ENCODE data around the gene OGG1.
"Not testable (repeated sequence)": the region's sequence is repeated elsewhere in the genome, so short reads cannot be mapped to it uniquely, and the experiment has no call there.

The OGG1 gene

GRCh38 chr3:9761919-9762318 lies 12.2 kb downstream of the OGG1 start:
- no peak for DNase-seq (ENCODE audit: insufficient read length, low spot score)
- no peak for TF ChIP-seq POLR2A (IDR thresholded peaks at IDR 0.05; ENCODE audit: low read depth, low read length)
- no peak for FAIRE-seq

- no peak for TF ChIP-seq POLR2A (IDR thresholded peaks at IDR 0.05; ENCODE audit: low read depth, low read length)
- no peak for DNase-seq (ENCODE audit: insufficient read length, low spot score)
- no peak for FAIRE-seq
Observed at GRCh38 chr3:9762871-9763270, 13.1 kb downstream of the OGG1 start.

- FAIRE-seq = no peak
- DNase-seq (ENCODE audit: insufficient read length, low spot score) = no peak
- no peak for TF ChIP-seq POLR2A (IDR thresholded peaks at IDR 0.05; ENCODE audit: low read depth, low read length)
Observed at GRCh38 chr3:9765865-9766264, 16.1 kb downstream of the OGG1 start.

GRCh38 chr3:9767418-9767817 lies 17.7 kb downstream of the OGG1 start:
- DNase-seq (ENCODE audit: insufficient read length, low spot score) (no peak), FAIRE-seq (no peak)
- no peak for TF ChIP-seq POLR2A (IDR thresholded peaks at IDR 0.05; ENCODE audit: low read depth, low read length)

GRCh38 chr3:9768141-9768775 lies 18.5 kb downstream of the OGG1 start:
- DNase-seq (ENCODE audit: insufficient read length, low spot score) = no peak
- TF ChIP-seq POLR2A (IDR thresholded peaks at IDR 0.05; ENCODE audit: low read depth, low read length) = no peak
- FAIRE-seq = no peak

GRCh38 chr3:9769012-9769411 lies 19.3 kb downstream of the OGG1 start:
- TF ChIP-seq POLR2A (IDR thresholded peaks at IDR 0.05; ENCODE audit: low read depth, low read length) = no peak
- FAIRE-seq (no peak), DNase-seq (ENCODE audit: insufficient read length, low spot score) (no peak)

- DNase-seq (ENCODE audit: insufficient read length, low spot score) (peak; percentile 86), FAIRE-seq (no peak)
- peak; percentile 83 for TF ChIP-seq POLR2A (IDR thresholded peaks at IDR 0.05; ENCODE audit: low read depth, low read length)
Observed at GRCh38 chr3:9769426-9770275, 19.9 kb downstream of the OGG1 start, which contains the start of gene CAMK1. TSS of gene CAMK1 (minus strand) at chr3:9769947. CDS start at chr3:9767749, 2,198 bp downstream.

GRCh38 chr3:9770276-9770812 lies 20.6 kb downstream of the OGG1 start:
- FAIRE-seq (no peak), DNase-seq (ENCODE audit: insufficient read length, low spot score) (no peak)
- no peak for TF ChIP-seq POLR2A (IDR thresholded peaks at IDR 0.05; ENCODE audit: low read depth, low read length)

- not testable (repeated sequence) for FAIRE-seq; DNase-seq (ENCODE audit: insufficient read length, low spot score)
Observed at GRCh38 chr3:9771007-9771406, 21.3 kb downstream of the OGG1 start.

GRCh38 chr3:9776896-9777693 lies 27.3 kb downstream of the OGG1 start:
- no peak for DNase-seq (ENCODE audit: insufficient read length, low spot score)
- no peak for FAIRE-seq
- no peak for TF ChIP-seq POLR2A (IDR thresholded peaks at IDR 0.05; ENCODE audit: low read depth, low read length)

GRCh38 chr3:9777694-9778021 lies 27.9 kb downstream of the OGG1 start:
- no peak for DNase-seq (ENCODE audit: insufficient read length, low spot score)
- no peak for TF ChIP-seq POLR2A (IDR thresholded peaks at IDR 0.05; ENCODE audit: low read depth, low read length)
- FAIRE-seq = no peak

GRCh38 chr3:9778143-9779074 lies 28.7 kb downstream of the OGG1 start:
- peak; percentile 55 for FAIRE-seq
- TF ChIP-seq POLR2A (IDR thresholded peaks at IDR 0.05; ENCODE audit: low read depth, low read length) = no peak
- peak; percentile 50 for DNase-seq (ENCODE audit: insufficient read length, low spot score)

- no peak for TF ChIP-seq POLR2A (IDR thresholded peaks at IDR 0.05; ENCODE audit: low read depth, low read length)
- FAIRE-seq (no peak), DNase-seq (ENCODE audit: insufficient read length, low spot score) (no peak)
Observed at GRCh38 chr3:9779075-9779593, 29.4 kb downstream of the OGG1 start.

All from H54 (cell line).